MM.1S (cell line): ENCODE measurements around the gene ACTR5.

ENCODE experiments used
- DNase-seq: peaks from one replicate; pipeline ENCODE4 v3.0.0-alpha.2; 2015
- H2AFZ ChIP-seq: fragments of 300-600 bp; sonication (generic); 2 replicates; pipeline ENCODE4 v1.6.0; 2016; ENCODE audit warnings: antibody characterized with exemption, low read length
- H3F3A ChIP-seq: fragments of 300-600 bp; sonication (generic); 2 replicates; pipeline ENCODE4 v1.6.1; 2016; ENCODE audit warnings: mild to moderate bottlenecking, antibody characterized with exemption, low read length, moderate library complexity, mixed read lengths; ENCODE audit not compliant: insufficient read depth
- H3K27ac ChIP-seq: fragments of 300-600 bp; sonication (generic); 2 replicates; pipeline ENCODE4 v1.5.1; 2016; ENCODE audit warnings: mild to moderate bottlenecking, low read length
- H3K27me3 ChIP-seq: fragments of 300-600 bp; sonication (generic); replicated peaks from 2 replicates; pipeline ENCODE4 v1.6.0; 2016; ENCODE audit warnings: low read length; ENCODE audit not compliant: insufficient read depth
- H3K36me3 ChIP-seq: fragments of 300-600 bp; sonication (generic); replicated peaks from 2 replicates; pipeline ENCODE4 v1.6.1; 2016; ENCODE audit warnings: mild to moderate bottlenecking, low read length, mixed read lengths; ENCODE audit not compliant: insufficient read depth
- H3K4me1 ChIP-seq: fragments of 300-600 bp; sonication (generic); 2 replicates; pipeline ENCODE4 v1.6.1; 2016; ENCODE audit warnings: low read length, mixed read lengths
- H3K4me2 ChIP-seq: fragments of 300-600 bp; sonication (generic); 2 replicates; pipeline ENCODE4 v1.6.0; 2016; ENCODE audit warnings: low read depth, low read length
- H3K4me3 ChIP-seq: fragments of 300-600 bp; sonication (generic); 2 replicates; pipeline ENCODE4 v1.5.1; 2016; ENCODE audit warnings: low read length, mixed read lengths
- H3K79me2 ChIP-seq: fragments of 300-600 bp; sonication (generic); 2 replicates; pipeline ENCODE4 v1.6.1; 2016; ENCODE audit warnings: mixed run types, low read length, mixed read lengths
- H3K9ac ChIP-seq: fragments of 300-600 bp; sonication (generic); 2 replicates; pipeline ENCODE4 v1.6.1; 2016; ENCODE audit warnings: low read length, mixed read lengths
- H3K9me2 ChIP-seq: fragments of 300-600 bp; sonication (generic); replicated peaks from 2 replicates; pipeline ENCODE4 v1.6.1; 2016; ENCODE audit warnings: mild to moderate bottlenecking, low read length, mixed read lengths; ENCODE audit not compliant: insufficient read depth
- H3K9me3 ChIP-seq: fragments of 300-600 bp; sonication (generic); replicated peaks from 2 replicates; pipeline ENCODE4 v1.6.1; 2016; ENCODE audit warnings: mild to moderate bottlenecking, low read length, mixed read lengths; ENCODE audit not compliant: insufficient read depth
- H4K20me1 ChIP-seq: fragments of 300-600 bp; sonication (generic); 2 replicates; pipeline ENCODE4 v1.6.1; 2016; ENCODE audit warnings: mild to moderate bottlenecking, low read length, moderate library complexity, mixed read lengths; ENCODE audit not compliant: insufficient read depth
- CTCF ChIP-seq: fragments of 300-600 bp; sonication (generic); IDR thresholded peaks from 2 replicates; pipeline ENCODE4 v1.5.1; 2016; ENCODE audit warnings: antibody characterized with exemption, low read length, mixed read lengths
- EZH2 ChIP-seq: fragments of 300-600 bp; sonication (generic); optimal IDR thresholded peaks from 2 replicates; pipeline ENCODE3; 2017; ENCODE audit warnings: low read depth, mild to moderate bottlenecking, antibody characterized with exemption, low read length, mixed read lengths
- EZH2phosphoT487 ChIP-seq: fragments of 300-600 bp; sonication (generic); IDR thresholded peaks from 2 replicates; pipeline ENCODE4 v1.6.1; 2018; ENCODE audit warnings: antibody characterized with exemption, low read length

Gene ACTR5

GRCh38 chr20:38754924-38755323 is 6.7 kb downstream of the ACTR5 start:
- no peak for DNase-seq
- H3K4me1 ChIP-seq, result peaks cover 21% of the 10 kb centered on the region
- H4K20me1 ChIP-seq, result no peaks in the 10 kb centered on the region
- peaks cover 16% of the 10 kb centered on the region for H3K79me2 ChIP-seq
- H3F3A ChIP-seq, result peaks cover 15% of the 10 kb centered on the region
- no peaks in the 10 kb centered on the region for H3K9me3 ChIP-seq
- no peaks in the 10 kb centered on the region for H3K27me3 ChIP-seq
- no peak overlapping the region for H2AFZ ChIP-seq
- H3K4me3 ChIP-seq, result peak overlapping the region; percentile 2; the same call in 1 of the 2 replicates
- no peaks in the 10 kb centered on the region for H3K36me3 ChIP-seq
- no peak overlapping the region for H3K9ac ChIP-seq
- H3K27ac ChIP-seq, result peak overlapping the region; percentile 65; the same call in 1 of the 2 replicates
- TF ChIP-seq EZH2phosphoT487, result no peak
- no peak for TF ChIP-seq CTCF
- no peak for TF ChIP-seq EZH2
- H3K9me2 ChIP-seq, result no peaks in the 10 kb centered on the region
- H3K4me2 ChIP-seq, result peak overlapping the region; percentile 67

- H3K9me3 ChIP-seq, result no peaks in the 10 kb centered on the region
- H3K9me2 ChIP-seq, result no peaks in the 10 kb centered on the region
- peaks cover 12% of the 10 kb centered on the region for H3K79me2 ChIP-seq
- no peaks in the 10 kb centered on the region for H4K20me1 ChIP-seq
- H3K27me3 ChIP-seq, result no peaks in the 10 kb centered on the region
- H3K27ac ChIP-seq, result peak overlapping the region; percentile 65; the same call in 1 of the 2 replicates
- TF ChIP-seq EZH2, result no peak
- TF ChIP-seq EZH2phosphoT487, result no peak
- TF ChIP-seq CTCF, result no peak
- H3K4me1 ChIP-seq, result peaks cover 18% of the 10 kb centered on the region
- peak overlapping the region; percentile 1; the same call in 1 of the 2 replicates for H3K9ac ChIP-seq
- peak overlapping the region; percentile 2; the same call in 1 of the 2 replicates for H3K4me3 ChIP-seq
- peaks cover 15% of the 10 kb centered on the region for H3F3A ChIP-seq
- H3K36me3 ChIP-seq, result no peaks in the 10 kb centered on the region
- peak overlapping the region; percentile 67 for H3K4me2 ChIP-seq
- H2AFZ ChIP-seq, result peak overlapping the region; percentile 23; the same call in 1 of the 2 replicates
- DNase-seq, result peak; percentile 79
These were observed 7.2 kb downstream of the ACTR5 start for GRCh38 chr20:38755324-38755910.

- H3K27me3 ChIP-seq, result no peaks in the 10 kb centered on the region
- peaks cover 5% of the 10 kb centered on the region; the same call in 1 of the 2 replicates for H3K79me2 ChIP-seq
- no peaks in the 10 kb centered on the region for H3K36me3 ChIP-seq
- H3K4me2 ChIP-seq, result no peak overlapping the region
- H3F3A ChIP-seq, result peaks cover 15% of the 10 kb centered on the region
- no peak overlapping the region for H3K9ac ChIP-seq
- H3K9me2 ChIP-seq, result no peaks in the 10 kb centered on the region
- H3K27ac ChIP-seq, result no peak overlapping the region
- H3K4me3 ChIP-seq, result no peak overlapping the region
- TF ChIP-seq EZH2 (no peak), CTCF (no peak), EZH2phosphoT487 (no peak)
- no peaks in the 10 kb centered on the region for H4K20me1 ChIP-seq
- H3K9me3 ChIP-seq, result no peaks in the 10 kb centered on the region
- DNase-seq, result no peak
- H2AFZ ChIP-seq, result no peak overlapping the region
- peaks cover 18% of the 10 kb centered on the region for H3K4me1 ChIP-seq
These were observed 9.0 kb downstream of the ACTR5 start for GRCh38 chr20:38757145-38757775.
